Trophoblast cell (in vitro differentiated cells and primary cell): ENCODE data around the gene RFX1.

ENCODE experiments used
- DNase-seq, 2 donors: peaks; one replicate each; pipeline ENCODE4 v3.0.0-alpha.2; 2016
- H2AFZ ChIP-seq: 2 replicates; pipeline ENCODE4 v1.6.1; 2013; ENCODE audit warnings: low read length, moderate library complexity, mild to moderate bottlenecking; ENCODE audit not compliant: insufficient read depth, poor library complexity
- H2AK5ac ChIP-seq: 2 replicates; pipeline ENCODE4 v1.6.1; 2013; ENCODE audit warnings: mild to moderate bottlenecking, low read length
- H2BK120ac ChIP-seq: 2 replicates; pipeline ENCODE4 v1.6.1; 2013; ENCODE audit warnings: low read length, mild to moderate bottlenecking, moderate library complexity; ENCODE audit not compliant: insufficient read depth, poor library complexity
- H2BK12ac ChIP-seq: 2 replicates; pipeline ENCODE4 v1.6.1; 2013; ENCODE audit warnings: mild to moderate bottlenecking, low read length, moderate library complexity
- H2BK5ac ChIP-seq: 2 replicates; pipeline ENCODE4 v1.6.1; 2013; ENCODE audit warnings: low read length, low read depth, moderate library complexity, mild to moderate bottlenecking; ENCODE audit not compliant: poor library complexity
- H3K14ac ChIP-seq: 2 replicates; pipeline ENCODE4 v1.6.1; 2013; ENCODE audit warnings: mild to moderate bottlenecking, low read length
- H3K18ac ChIP-seq: 2 replicates; pipeline ENCODE4 v1.6.1; 2013; ENCODE audit warnings: mild to moderate bottlenecking, low read length
- H3K23ac ChIP-seq: 2 replicates; pipeline ENCODE4 v1.6.1; 2013; ENCODE audit warnings: low read length
- H3K27ac ChIP-seq: 2 replicates; pipeline ENCODE4 v1.5.1; 2013; ENCODE audit warnings: low read depth, mild to moderate bottlenecking, inconsistent platforms, low read length, moderate library complexity
- H3K27me3 ChIP-seq: 2 replicates; pipeline ENCODE4 v1.6.1; 2013; ENCODE audit warnings: inconsistent platforms, mild to moderate bottlenecking, low read length, moderate library complexity; ENCODE audit not compliant: insufficient read depth
- H3K36me3 ChIP-seq, 2 experiments: 1 replicate in 1 of 2; 2 replicates in 1 of 2; pipeline ENCODE4 v1.6.1; 2013; ENCODE audit warnings: low read length in 2 of 2, mild to moderate bottlenecking in 2 of 2, moderate library complexity in 1 of 2; ENCODE audit not compliant: insufficient read depth in 2 of 2, control insufficient read depth in 1 of 2
- H3K4ac ChIP-seq: 2 replicates; pipeline ENCODE4 v1.6.1; 2013; ENCODE audit warnings: low read depth, mild to moderate bottlenecking, low read length, moderate library complexity
- H3K4me1 ChIP-seq, 2 experiments: 1 replicate in 1 of 2; 2 replicates in 1 of 2; pipeline ENCODE4 v1.6.1; 2013; ENCODE audit warnings: low read length in 2 of 2, mild to moderate bottlenecking in 2 of 2, moderate library complexity in 1 of 2; ENCODE audit not compliant: insufficient read depth in 2 of 2, control insufficient read depth in 1 of 2
- H3K4me2 ChIP-seq: 2 replicates; pipeline ENCODE4 v1.6.1; 2013; ENCODE audit warnings: inconsistent platforms, mild to moderate bottlenecking, low read length, moderate library complexity
- H3K4me3 ChIP-seq: 2 replicates; pipeline ENCODE4 v1.5.1; 2013; ENCODE audit warnings: mild to moderate bottlenecking, low read depth, low read length, inconsistent platforms
- H3K79me1 ChIP-seq: one replicate; pipeline ENCODE4 v1.6.1; 2013; ENCODE audit warnings: low read length
- H3K79me2 ChIP-seq: 2 replicates; pipeline ENCODE4 v1.6.1; 2013; ENCODE audit warnings: low read length, mild to moderate bottlenecking; ENCODE audit not compliant: control insufficient read depth, insufficient read depth, poor library complexity
- H3K9ac ChIP-seq: 2 replicates; pipeline ENCODE4 v1.6.1; 2013; ENCODE audit warnings: mild to moderate bottlenecking, low read length
- H3K9me3 ChIP-seq: 2 replicates; pipeline ENCODE4 v1.6.1; 2013; ENCODE audit warnings: low read depth, mild to moderate bottlenecking, control low read depth, inconsistent platforms, low read length; ENCODE audit not compliant: insufficient read depth
- H4K12ac ChIP-seq: 2 replicates; pipeline ENCODE4 v1.6.1; 2013; ENCODE audit warnings: low read depth, mild to moderate bottlenecking, low read length, moderate library complexity
- H4K8ac ChIP-seq: 2 replicates; pipeline ENCODE4 v1.6.1; 2013; ENCODE audit warnings: low read depth, mild to moderate bottlenecking, low read length, moderate library complexity
- H4K91ac ChIP-seq: one replicate; pipeline ENCODE4 v1.6.1; 2013; ENCODE audit warnings: low read depth, mild to moderate bottlenecking, low read length, moderate library complexity
- WGBS: extraction: QIAGEN DNeasy Blood & Tissue Kit; methylation state at CpG from one replicate; pipeline ENCODE4 v1.1.7; 2013; ENCODE audit warnings: missing lambda C conversion rate; ENCODE audit not compliant: insufficient read length, insufficient coverage; ENCODE audit errors: extremely low coverage; 5-methylcytosine and 5-hydroxymethylcytosine counted together

RFX1 gene

GRCh38 chr19:13998426-13998825, 7.7 kb downstream of the RFX1 start:
- Histone ChIP-seq H4K12ac (no peak overlapping the region), H3K4ac (no peak overlapping the region), H2BK12ac (no peak overlapping the region), H2AFZ (no peak overlapping the region), H3K14ac (no peak overlapping the region), H2BK5ac (no peak overlapping the region), H3K79me1 (no peaks in the 10 kb centered on the region), H3K36me3 (peaks cover 4 to 10% of the 10 kb centered on the region in 2 experiments), H3K4me1 (peaks cover 4 to 11% of the 10 kb centered on the region in 2 experiments), H2AK5ac (no peak overlapping the region), H4K8ac (no peak overlapping the region), H3K9ac (no peak overlapping the region), H3K9me3 (peaks cover under 1% of the 10 kb centered on the region), H2BK120ac (no peak overlapping the region), H3K4me3 (no peak overlapping the region), H4K91ac (no peak overlapping the region), H3K4me2 (no peak overlapping the region), H3K18ac (no peak overlapping the region), H3K79me2 (no peaks in the 10 kb centered on the region), H3K27me3 (no peaks in the 10 kb centered on the region), H3K23ac (no peak overlapping the region), H3K27ac (no peak overlapping the region)
- no CpG with 5 or more reads among the region's 1 CpG for WGBS
- peak; percentile 71 to 87 for DNase-seq

GRCh38 chr19:13997631-13997962, 8.5 kb downstream of the RFX1 start:
- H2AFZ ChIP-seq: no peak overlapping the region
- no peak overlapping the region for H3K14ac ChIP-seq
- H3K36me3 ChIP-seq: peaks cover 8 to 15% of the 10 kb centered on the region in 2 experiments
- H3K27ac ChIP-seq: no peak overlapping the region
- no peak overlapping the region for H3K18ac ChIP-seq
- no peaks in the 10 kb centered on the region for H3K79me2 ChIP-seq
- H3K9me3 ChIP-seq: peaks cover 2% of the 10 kb centered on the region
- no CpG with 5 or more reads among the region's 6 CpGs for WGBS
- H3K4ac ChIP-seq: no peak overlapping the region
- H3K79me1 ChIP-seq: no peaks in the 10 kb centered on the region
- H4K8ac ChIP-seq: no peak overlapping the region
- H3K27me3 ChIP-seq: no peaks in the 10 kb centered on the region
- H4K91ac ChIP-seq: no peak overlapping the region
- peaks cover 4 to 11% of the 10 kb centered on the region in 2 experiments for H3K4me1 ChIP-seq
- H3K9ac ChIP-seq: no peak overlapping the region
- H3K23ac ChIP-seq: no peak overlapping the region
- DNase-seq: no peak
- H3K4me2 ChIP-seq: no peak overlapping the region
- H2BK5ac ChIP-seq: no peak overlapping the region
- no peak overlapping the region for H4K12ac ChIP-seq
- no peak overlapping the region for H2BK120ac ChIP-seq
- H3K4me3 ChIP-seq: no peak overlapping the region
- no peak overlapping the region for H2BK12ac ChIP-seq
- H2AK5ac ChIP-seq: no peak overlapping the region

DNA sequence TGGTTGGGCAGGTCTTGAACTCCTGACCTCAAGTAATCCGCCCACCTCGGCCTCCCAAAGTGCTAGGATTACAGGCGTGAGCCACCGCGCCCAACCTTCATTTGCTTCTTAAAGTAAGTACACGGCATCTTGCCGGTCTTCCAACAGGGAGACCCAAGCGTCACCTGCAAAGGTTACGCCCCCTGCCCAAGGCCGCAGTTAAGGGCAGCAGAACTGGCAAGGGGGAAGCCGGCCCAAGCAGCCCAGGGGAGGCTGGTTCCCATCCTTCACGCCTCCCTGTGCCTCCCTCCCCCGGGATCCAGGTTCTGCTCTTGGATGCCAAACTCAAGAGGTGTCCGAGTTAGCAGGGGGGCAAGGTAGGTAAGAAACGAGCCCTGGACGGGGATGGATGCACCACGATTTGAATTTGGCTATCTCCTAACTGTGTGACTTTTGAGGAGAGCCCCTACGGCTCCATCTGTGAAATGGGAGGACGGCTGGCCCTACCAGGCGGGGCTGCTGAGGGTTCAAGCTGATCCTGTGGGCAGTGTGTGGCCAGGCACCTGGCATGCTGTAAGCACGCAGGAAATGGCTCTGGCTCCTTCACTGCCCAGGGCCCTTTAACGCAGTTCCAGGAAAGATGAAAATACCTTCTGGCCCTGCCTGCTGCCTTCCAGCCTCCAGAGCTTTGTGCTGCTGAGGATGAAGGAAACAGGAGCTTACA, 9.0 kb downstream of the RFX1 start:
- H3K9ac ChIP-seq: no peak overlapping the region
- no peak overlapping the region for H4K12ac ChIP-seq
- H2AK5ac ChIP-seq: no peak overlapping the region
- no peak overlapping the region for H2BK12ac ChIP-seq
- no peak overlapping the region for H3K4ac ChIP-seq
- H3K36me3 ChIP-seq: peaks cover 13 to 20% of the 10 kb centered on the region in 2 experiments
- H2AFZ ChIP-seq: no peak overlapping the region
- no peak overlapping the region for H2BK120ac ChIP-seq
- no peak overlapping the region for H3K27ac ChIP-seq
- H4K8ac ChIP-seq: no peak overlapping the region
- H3K4me1 ChIP-seq: peaks cover 4 to 11% of the 10 kb centered on the region in 2 experiments
- peaks cover 2% of the 10 kb centered on the region for H3K9me3 ChIP-seq
- WGBS: no CpG with 5 or more reads among the region's 22 CpGs
- H3K4me3 ChIP-seq: no peak overlapping the region
- H3K79me2 ChIP-seq: no peaks in the 10 kb centered on the region
- no peak overlapping the region for H3K4me2 ChIP-seq
- no peak overlapping the region for H3K18ac ChIP-seq
- H3K14ac ChIP-seq: no peak overlapping the region
- H3K79me1 ChIP-seq: no peaks in the 10 kb centered on the region
- no peak overlapping the region for H4K91ac ChIP-seq
- H3K23ac ChIP-seq: no peak overlapping the region
- DNase-seq: no peak
- no peaks in the 10 kb centered on the region for H3K27me3 ChIP-seq
- no peak overlapping the region for H2BK5ac ChIP-seq

DNA sequence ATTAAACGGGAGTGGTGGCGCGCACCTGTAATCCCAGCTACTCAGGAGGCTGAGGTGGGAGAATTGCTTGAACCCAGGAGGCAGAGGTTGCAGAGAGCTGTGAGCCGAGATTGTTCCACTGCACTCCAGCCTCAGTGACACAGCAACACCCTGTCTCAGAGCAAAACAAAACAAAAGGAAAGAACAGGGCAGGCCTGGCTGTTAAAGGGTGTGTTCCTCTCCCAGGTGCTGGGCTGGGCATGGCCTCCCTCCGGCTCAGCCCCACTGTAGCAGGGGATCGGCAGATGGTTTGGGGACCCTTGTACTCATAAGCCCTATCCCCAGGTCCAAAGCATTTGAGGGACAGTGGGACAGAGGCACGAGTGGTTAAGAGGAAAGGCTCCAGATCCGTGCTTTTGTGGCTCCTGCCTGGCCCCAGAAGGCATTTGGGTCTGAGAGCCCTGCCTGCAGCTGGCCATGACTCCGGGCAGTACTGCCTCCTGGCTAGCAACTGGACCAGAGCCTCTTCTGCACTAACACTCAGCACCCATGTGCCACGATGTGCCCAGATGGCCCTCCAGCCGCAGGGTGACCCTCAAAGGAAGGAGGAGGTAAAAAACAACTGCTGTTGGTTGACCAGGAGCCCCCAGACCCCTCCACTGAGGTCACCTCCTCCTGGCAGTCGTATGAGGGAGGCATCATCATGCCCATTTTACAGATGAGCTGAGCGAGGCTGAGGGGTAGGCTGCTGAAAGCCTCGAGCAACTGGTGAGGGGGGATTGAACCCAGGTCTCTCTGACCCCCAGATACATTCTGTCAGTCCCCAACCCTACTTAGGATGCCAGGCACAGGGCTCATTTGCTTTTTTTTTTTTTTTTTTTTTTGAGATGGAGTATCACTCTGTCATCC, 10.0 kb downstream of the RFX1 start:
- Histone ChIP-seq H3K18ac (no peak overlapping the region), H3K4me3 (no peak overlapping the region), H2AFZ (no peak overlapping the region), H2AK5ac (no peak overlapping the region), H4K91ac (no peak overlapping the region), H2BK5ac (no peak overlapping the region), H3K14ac (no peak overlapping the region), H2BK12ac (no peak overlapping the region), H3K4ac (no peak overlapping the region), H3K4me1 (peaks cover 2 to 5% of the 10 kb centered on the region in 2 experiments), H3K23ac (no peak overlapping the region), H3K79me2 (no peaks in the 10 kb centered on the region), H3K9ac (no peak overlapping the region), H3K27ac (no peak overlapping the region), H2BK120ac (no peak overlapping the region), H3K36me3 (peaks cover 14 to 26% of the 10 kb centered on the region in 2 experiments), H3K9me3 (peaks cover 2% of the 10 kb centered on the region), H3K4me2 (no peak overlapping the region), H4K12ac (no peak overlapping the region), H4K8ac (no peak overlapping the region), H3K27me3 (no peaks in the 10 kb centered on the region), H3K79me1 (no peaks in the 10 kb centered on the region)
- no CpG with 5 or more reads among the region's 14 CpGs for WGBS
- DNase-seq: no peak
